ENCODE results near the gene PRDM16.

The PRDM16 gene

GRCh38 chr1:3417082-3417739, 348.2 kb downstream of the PRDM16 start:
- no peak for DNase-seq

- DNase-seq: no peak
These were observed 348.9 kb downstream of the PRDM16 start for GRCh38 chr1:3417934-3418333.

GRCh38 chr1:3418600-3418999, 349.6 kb downstream of the PRDM16 start:
- DNase-seq: no peak

GRCh38 chr1:3419415-3420204, 350.6 kb downstream of the PRDM16 start:
- DNase-seq: no peak

GRCh38 chr1:3420218-3420951, 351.4 kb downstream of the PRDM16 start:
- DNase-seq: no peak

GRCh38 chr1:3422638-3423037, 353.6 kb downstream of the PRDM16 start:
- DNase-seq: no peak

- DNase-seq: no peak
These were observed 354.3 kb downstream of the PRDM16 start for GRCh38 chr1:3423245-3423829.

GRCh38 chr1:3423896-3424611, 355.1 kb downstream of the PRDM16 start:
- no peak for DNase-seq

- DNase-seq: no peak
These were observed 356.6 kb downstream of the PRDM16 start for GRCh38 chr1:3425486-3426215.

- no peak for DNase-seq
These were observed 358.0 kb downstream of the PRDM16 start for GRCh38 chr1:3426956-3427535.

GRCh38 chr1:3427711-3428704, 359.0 kb downstream of the PRDM16 start:
- DNase-seq: no peak

GRCh38 chr1:3428899-3429298, 359.9 kb downstream of the PRDM16 start:
- DNase-seq: no peak

- DNase-seq: no peak
These were observed 360.3 kb downstream of the PRDM16 start for GRCh38 chr1:3429320-3429719.

GRCh38 chr1:3429766-3430165, 360.8 kb downstream of the PRDM16 start:
- DNase-seq: no peak

GRCh38 chr1:3430406-3430805, 361.4 kb downstream of the PRDM16 start:
- no peak for DNase-seq

GRCh38 chr1:3430820-3431219, 361.8 kb downstream of the PRDM16 start:
- no peak for DNase-seq

- DNase-seq: no peak
These were observed 362.3 kb downstream of the PRDM16 start for GRCh38 chr1:3431266-3431665.

- DNase-seq: no peak
These were observed 362.7 kb downstream of the PRDM16 start for GRCh38 chr1:3431686-3432085.

GRCh38 chr1:3432306-3432705, 363.3 kb downstream of the PRDM16 start:
- DNase-seq: no peak

- DNase-seq: no peak
These were observed 364.1 kb downstream of the PRDM16 start for GRCh38 chr1:3433076-3433475.
